ENCODE data around the gene ABCB4.
A peak's percentile ranks its signal among the peaks of the same experiment; 100 is the strongest.
"Not testable (repeated sequence)": the region's sequence is repeated elsewhere in the genome, so short reads cannot be mapped to it uniquely, and the experiment has no call there.

The ABCB4 gene

DNA sequence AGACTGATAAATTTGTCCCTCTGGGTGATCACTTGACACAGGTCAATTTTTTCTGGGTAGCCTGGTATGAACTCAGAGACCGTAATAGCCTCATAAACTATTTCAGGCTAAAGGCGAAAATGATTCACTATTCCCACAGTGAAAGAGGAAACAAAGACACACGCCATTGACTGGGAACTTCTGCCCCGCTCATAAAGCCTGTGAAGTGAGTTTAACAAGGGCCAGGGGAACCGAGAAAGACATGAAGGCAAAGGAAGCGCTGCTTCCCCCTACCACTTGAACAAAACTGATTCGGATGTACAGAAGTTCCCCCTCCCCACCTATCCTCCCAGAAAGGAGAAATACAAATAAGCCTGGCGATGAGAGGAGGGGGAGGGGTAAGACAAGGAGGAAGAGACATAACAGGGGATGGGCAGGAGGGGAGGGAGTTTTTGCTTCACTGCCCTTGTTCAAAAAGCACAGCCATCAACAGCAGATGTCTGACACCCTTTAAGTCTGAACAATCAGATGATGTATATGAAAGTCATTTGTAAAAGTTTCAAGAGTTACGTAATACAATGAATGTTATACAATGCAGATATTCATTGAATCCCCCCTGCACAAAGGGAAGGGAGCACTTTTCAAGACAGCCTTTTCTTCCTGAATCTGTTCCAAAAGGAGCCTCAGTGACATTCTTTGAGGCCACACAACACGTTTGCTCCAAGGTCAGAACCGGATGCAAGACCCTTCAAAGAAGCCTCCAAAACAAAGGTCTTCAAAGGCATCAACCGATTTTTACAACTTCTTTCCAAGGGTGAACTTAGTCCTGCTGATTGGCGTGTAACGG is 734 bp downstream of the ABCB4 start:
- FAIRE-seq = no peak

DNA sequence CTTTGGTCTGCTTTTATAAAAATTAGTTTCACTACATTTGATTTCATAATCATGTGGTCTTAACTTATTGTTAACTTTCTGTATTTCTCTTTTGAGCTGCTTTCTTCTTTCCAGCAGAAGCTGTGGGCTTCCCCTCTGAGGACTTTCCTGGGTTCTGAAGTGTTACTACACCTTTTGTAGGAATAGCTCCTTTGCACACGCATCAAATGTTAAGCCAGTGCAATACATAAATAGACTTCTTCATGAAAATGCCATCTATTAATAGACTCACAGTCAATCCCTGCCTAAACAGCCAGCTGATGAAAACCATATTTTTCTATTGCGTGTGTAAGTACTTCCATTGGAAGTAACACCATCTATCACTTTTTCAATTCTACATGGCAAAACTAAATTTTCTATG is 1.5 kb downstream of the ABCB4 start:
- FAIRE-seq = no peak

DNA sequence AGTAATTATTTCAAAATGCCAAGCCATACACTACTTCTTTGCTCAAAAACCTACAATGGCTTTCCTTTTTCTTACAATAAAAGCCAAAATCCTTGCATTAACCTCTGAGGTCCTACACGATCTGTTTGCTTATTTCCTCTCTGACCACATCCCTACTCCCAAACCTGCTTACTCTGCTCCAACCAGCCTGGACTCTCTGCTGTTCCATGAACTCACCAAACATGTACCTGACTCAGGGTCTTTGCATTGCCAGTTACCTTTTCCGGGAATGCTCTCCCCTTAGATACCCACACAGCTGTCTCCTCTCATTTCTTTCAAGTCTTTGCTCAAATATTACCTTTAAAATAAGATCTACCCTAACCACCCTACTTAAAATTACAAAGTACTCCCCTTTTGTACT is 2.3 kb downstream of the ABCB4 start:
- FAIRE-seq = no peak

DNA sequence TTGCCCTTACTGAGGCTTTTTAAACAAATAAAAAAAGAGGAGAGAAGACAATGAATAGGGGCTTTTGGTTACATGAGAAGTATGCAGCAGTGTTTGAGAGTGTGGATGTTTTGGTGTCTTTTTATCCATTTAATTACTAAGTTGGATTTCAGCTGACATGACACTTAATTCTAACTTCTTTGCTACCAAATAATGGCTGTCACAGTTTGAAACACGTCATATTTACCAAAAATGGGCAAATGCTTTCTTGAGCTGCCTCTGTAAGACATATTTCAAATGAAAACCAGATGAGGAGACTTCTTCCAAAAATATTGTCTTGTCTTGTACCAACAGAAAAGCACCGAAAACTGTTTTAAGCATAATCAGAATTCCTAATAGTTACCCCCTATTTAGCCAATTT is 4.0 kb downstream of the ABCB4 start:
- FAIRE-seq = no peak

DNA sequence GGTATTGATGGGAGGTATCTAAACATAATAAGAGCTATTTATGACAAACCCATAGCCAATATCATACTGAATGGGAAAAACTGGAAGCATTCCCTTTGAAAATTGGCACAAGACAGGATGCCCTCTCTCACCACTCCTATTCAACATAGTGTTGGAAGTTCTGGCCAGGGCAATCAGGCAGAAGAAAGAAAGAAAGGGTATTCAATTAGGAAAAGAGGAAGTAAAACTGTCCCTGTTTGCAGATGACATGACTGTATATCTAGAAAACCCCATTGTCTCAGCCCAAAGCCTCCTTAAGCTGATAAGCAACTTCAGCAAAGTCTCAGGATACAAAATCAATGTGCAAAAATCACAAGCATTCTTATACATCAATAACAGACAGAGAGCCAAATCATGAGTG is 6.3 kb downstream of the ABCB4 start:
- not testable (repeated sequence) for FAIRE-seq

DNA sequence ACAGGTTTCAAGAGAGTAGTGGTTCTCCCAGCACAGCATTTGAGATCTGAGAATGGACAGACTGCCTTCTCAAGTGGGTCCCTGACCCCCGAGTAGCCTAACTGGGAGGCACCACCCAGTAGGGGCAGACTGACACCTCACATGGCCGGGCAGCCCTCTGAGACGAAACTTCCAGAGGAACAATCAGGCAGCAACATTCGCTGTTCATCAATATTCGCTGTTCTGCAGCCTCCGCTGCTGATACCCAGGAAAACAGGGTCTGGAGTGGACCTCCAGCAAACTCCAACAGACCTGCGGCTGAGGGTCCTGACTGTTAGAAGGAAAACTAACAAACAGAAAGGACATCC is 10.0 kb downstream of the ABCB4 start:
- not testable (repeated sequence) for FAIRE-seq

DNA sequence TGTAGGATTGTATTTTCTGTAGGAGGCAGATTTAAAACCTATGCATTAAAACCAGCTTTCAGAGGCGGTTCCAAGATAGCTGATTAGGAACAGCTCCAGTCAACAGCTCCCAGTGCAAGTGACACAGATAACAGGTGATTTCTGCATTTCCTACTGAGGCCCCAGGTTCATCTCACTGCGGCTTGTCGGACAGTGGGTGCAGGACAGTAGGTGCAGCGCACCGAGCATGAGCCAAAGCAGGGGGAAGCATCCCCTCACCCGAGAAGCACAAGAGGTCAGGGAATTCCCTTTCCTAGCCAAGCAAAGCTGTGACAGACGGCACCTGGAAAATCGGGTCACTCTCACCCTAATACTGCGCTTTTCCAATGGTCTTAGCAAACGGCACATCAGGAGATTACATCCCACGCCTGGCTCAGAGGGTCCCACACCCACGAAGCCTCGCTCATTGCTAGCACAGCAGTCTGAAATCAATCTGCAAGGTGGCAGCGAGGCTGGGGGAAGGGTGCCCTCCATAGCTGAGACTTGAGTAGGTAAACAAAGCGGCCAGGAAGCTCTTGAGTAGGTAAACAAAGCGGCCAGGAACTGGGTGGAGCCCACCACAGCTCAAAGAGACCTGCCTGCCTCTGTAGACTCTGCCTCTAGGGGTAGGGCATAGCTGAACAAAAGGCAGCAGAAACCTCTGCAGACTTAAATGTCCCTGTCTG is 10.5 kb downstream of the ABCB4 start:
- not testable (repeated sequence) for FAIRE-seq

DNA sequence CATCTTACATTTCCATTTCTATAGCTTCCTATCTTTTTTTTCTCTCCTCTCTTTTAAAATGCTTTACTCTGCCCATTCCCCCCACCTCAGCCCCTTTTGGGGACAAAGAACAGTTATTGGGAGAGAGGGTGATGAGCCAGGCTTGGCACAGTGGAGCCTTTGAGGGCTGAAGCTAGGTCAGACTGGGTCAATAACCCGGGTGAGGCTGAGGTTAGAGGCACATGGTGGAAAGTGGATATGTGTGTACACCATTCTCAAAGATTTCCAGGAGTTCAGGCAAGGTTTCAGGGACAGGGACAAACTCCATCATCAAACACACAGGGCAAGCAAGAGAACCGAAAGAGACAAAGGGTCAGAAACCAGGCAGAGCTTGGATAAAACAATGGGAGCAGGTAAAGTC is 11.5 kb downstream of the ABCB4 start:
- FAIRE-seq = no peak

DNA sequence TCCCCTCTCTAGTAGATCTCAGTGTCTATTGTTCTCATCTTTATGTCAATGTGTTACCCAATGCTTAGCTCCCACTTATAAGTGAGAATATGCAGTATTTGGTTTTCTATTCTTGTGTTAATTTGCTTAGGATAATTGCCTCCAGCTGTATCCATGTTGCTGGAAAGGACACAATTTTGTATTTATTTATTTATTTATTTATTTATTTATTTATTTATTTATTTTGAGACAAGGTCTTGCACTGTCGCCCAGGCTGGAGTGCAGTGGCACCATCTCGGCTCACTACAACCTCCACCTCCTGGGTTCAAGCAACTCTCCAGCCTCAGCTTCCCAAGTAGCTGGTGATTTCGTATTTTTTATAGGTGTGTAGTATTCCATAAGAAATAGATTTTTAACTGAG is 15.0 kb downstream of the ABCB4 start:
- FAIRE-seq = not testable (repeated sequence)

DNA sequence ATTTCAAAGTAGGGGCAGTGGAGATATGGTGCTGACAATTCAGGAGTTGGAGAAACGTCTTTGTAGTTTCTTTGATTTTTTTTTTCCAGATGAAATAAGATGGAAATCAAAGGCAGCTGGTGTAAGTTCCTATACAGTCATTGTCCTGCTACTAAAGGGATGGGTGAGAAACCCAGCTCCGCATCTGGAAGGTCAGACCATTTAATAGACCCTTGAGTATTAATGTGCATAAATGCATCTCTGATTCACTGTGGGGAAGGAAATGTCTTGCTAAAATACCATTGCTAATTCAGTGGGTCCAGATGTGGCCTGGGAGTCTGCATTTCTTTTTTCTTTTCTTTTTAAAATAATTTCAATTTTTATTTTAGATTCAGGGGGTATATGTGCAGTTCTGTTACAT is 15.5 kb downstream of the ABCB4 start:
- FAIRE-seq = no peak

DNA sequence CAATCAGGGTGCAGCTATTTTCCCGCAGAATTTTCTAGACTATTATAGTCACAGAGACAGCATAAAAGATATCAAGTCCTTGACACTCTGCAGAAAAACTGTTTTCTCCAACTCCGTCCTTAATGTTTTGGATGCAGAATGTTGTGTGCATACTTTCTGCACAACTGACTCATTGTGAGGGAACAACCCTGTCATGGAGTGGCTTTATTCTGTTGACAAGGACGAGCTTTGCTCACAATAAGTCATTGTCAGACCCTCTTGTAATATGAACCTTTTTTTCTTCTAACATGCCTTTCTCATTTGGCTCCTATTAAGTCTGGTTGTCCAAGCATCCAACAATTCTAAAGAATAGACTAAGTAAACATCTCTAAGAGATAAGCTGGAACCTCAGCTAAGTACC is 17.3 kb downstream of the ABCB4 start:
- FAIRE-seq = no peak

DNA sequence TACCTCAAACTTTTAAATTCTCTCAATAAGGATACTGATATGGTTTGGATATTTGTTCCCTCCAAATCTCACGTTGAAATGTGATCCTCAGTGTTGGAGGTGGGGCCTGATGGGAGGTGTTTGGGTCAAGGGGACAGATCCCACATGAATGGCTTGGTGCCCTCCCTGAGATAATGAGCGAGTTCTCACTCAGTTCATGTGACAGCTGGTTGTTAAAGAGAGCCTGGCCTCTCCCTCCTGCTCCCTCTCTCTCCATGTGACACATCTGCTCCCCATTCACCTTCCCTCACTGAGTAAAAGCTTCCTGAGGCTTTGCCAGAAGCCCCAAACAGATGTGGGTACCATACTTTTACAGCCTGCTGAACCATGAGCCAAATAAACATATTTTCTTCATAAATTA is 19.2 kb downstream of the ABCB4 start:
- FAIRE-seq = no peak

DNA sequence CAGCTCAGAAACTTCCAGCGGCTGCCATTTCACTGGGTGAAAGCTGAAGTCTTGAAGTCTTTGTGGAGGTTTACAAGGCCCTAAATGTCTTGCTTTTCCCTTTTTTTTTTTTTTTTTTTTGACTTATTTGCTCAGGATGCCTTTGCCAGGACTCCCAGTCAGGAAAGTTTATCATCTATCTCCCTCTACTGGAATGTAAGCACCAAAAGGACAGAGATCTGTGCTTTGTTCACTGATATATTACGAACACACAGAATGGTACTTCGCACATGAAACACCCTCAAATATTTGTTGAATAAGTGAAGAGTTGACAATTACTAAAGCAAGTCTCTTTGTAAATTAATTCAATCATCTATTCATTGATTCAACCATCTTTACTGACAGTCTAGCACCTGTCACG is 23.2 kb downstream of the ABCB4 start:
- FAIRE-seq = no peak

DNA sequence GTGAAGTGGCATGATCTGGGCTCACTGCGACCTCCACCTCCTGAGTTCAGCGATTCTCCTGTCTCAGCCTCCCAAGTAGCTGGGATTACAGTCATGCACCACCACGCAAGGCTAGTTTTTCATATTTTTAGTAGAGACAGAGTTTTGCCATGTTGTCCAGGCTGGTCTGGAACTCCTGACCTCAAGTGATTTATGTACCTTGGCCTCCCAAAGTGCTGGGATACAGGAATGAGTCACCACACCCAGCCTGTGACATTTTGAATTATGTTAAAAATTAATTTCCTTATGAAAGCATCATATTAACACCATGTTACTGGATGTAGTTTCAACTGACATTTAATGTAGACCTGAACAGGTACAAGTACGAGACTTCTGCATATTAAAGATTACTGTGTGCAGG is 24.3 kb downstream of the ABCB4 start:
- no peak for FAIRE-seq

DNA sequence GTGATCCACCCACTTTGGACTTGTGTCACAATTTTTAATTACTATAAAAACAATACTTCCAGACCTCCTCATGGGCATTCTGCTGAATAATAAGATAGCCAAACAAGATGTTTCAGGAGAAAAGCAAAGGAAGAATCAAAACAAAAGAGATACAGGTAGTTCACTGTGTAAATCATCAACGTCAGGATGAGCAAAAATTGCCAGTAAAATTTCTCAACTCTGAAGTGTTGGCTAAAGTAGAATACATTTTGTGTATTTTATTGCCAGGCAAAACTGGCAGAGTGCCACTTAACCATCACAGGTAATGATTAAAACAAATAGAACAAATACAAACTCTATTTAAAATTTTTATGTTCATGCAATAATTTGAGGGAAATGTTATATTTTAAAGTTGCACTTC is 24.8 kb downstream of the ABCB4 start:
- no peak for FAIRE-seq

DNA sequence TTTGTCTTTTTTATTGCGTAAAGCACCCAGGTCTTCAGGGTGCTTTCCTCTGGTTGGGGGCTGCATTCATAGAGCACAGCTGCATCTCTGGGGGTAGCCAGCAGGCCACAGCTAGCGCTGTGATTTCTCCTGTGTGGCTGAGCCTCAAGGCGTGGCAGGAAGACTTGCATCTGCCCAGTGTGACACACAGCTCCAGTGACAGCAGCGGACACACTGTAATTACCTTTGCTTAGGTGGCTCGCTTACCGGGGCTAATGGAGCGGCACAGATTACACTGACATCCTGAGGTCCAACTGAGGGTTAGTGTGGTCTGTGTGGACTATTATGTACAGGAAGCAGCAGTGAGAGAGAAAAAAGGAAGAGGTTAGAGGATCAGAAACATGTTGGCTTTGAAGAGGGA is 27.1 kb downstream of the ABCB4 start:
- FAIRE-seq = peak; percentile 90

DNA sequence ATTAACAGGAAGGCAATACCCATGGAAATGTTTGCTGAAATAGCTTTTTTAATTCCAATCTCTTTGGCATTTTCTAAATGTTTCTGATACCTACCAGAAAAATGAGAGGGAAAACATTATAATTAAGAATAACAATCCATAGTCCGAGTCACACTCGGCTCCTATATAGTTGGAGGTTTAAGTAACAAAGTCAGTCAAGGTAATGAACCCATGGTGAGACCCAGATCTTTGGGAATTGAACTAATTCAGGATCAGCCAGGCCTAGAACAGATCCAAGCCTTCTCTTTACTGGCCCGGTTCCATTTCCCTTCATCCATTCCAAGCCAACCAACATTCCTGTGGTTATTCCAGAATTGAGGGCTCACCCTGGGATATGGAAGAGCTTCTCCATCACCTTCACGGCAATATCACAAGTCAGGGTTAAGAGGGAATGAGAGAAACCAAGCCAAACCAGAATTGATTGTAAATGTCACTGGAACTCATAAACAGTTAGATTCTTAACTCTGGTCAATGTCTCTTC is 28.3 kb downstream of the ABCB4 start:
- FAIRE-seq = no peak

DNA sequence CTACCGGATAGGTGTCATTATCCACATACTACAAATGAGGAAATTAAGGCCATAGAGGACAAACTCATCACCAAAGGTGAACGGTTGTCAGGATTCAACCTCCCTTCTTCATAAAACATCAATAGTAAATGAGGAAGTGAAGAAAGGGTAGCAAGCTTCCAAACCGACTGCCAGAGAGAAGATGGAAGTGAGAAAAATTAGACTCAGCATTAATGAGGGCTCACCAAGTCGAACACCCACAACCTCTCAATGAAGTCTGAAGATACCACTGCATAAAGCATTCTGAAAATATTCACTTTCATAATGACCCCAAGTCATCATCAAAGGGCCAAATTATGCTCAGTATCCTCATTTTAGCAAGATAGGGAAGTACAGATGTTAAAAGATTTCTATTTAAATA is 29.6 kb downstream of the ABCB4 start:
- FAIRE-seq = no peak

DNA sequence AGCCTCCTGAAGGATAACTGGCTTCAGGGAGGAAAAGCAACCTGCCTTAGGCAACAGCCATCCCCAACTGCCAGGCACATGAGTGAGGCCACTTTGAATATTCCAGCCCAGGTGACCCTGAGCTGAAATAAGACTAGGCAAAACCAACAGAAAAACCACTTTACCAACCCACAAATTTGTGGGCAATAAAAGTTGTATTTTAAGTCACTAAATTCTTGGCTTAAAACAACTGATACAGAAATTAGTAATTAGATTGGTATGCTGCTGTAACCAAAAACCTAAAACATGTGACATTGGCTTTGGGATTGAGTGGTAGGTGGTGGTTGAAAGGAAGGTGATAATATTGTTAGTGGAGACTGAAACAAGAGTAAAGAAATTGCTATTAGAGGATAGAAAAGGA is 39.9 kb downstream of the ABCB4 start:
- no peak for FAIRE-seq

DNA sequence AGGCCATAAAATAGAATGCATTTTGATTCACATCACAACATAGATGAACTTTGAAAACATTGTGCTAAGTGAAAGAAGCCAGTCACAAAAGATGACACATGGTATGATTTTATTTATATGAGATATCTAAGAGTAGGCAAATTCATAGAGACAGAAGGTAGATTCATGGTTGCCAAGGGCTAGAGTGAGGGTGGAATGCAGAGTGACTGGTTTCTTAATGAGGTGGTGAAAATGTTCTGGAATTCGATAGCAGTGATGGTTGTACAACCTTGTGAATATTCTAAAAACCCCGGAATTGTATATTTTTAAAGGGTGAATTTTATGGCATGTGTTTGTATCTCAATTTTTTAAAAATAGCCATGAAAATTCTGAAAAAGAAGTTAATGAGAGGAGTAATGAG is 42.9 kb downstream of the ABCB4 start:
- no peak for FAIRE-seq

DNA sequence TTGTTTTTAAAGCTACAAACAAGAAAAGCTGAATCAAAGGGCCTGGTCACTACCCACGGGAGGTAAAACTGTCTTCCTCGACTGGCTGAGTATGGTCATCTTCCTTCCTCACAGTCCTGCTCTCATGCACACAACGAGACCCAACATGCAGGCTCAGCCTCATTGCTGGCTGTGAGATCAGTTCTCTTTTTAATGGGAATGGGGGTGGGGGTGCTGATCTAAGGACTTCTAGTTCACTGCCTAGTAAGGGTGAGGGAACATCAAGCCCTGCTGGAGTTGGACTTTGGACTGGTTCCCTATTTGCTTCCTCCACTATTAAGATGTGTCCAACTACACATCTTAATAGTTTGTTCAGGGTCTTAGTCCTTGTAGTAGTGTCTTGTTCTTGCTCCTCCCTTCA is 48.2 kb downstream of the ABCB4 start:
- no peak for FAIRE-seq

DNA sequence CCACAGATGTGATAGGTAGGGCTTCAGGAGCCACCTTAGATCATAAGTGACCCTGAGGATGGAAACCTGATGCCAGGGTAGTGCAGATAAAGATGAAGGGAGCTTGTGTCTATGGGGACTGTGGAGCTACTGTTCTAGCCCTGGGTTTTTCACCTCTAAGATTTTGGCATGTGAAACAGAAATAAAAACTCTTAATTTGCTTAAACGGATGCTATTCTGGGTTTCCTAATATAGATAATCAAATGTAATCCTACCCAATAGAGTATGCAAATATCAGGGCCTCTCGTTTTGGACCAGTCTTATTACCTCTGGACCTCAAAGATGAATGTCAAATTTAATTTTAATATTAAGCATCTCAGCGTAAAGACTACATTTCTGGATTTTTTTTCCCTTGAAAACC is 49.3 kb downstream of the ABCB4 start:
- FAIRE-seq = no peak

DNA sequence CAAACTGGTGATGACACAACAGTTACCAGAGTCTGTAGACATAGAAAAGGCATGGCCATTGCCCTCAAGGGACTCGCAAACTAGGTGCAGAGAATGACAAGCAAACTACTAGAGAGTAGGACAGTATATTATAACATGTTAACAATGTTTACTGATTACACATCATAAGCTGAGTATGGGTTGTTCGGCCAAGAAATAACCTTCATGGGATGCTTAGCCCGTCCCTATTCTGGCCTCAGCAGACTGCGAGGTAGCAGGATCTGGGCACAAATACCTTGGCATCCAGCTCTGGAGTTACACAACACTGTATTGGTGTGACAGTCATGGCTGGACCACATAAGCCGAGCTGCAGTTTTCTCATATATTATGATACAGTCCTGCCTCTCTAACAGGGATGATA is 51.4 kb downstream of the ABCB4 start:
- FAIRE-seq = no peak

DNA sequence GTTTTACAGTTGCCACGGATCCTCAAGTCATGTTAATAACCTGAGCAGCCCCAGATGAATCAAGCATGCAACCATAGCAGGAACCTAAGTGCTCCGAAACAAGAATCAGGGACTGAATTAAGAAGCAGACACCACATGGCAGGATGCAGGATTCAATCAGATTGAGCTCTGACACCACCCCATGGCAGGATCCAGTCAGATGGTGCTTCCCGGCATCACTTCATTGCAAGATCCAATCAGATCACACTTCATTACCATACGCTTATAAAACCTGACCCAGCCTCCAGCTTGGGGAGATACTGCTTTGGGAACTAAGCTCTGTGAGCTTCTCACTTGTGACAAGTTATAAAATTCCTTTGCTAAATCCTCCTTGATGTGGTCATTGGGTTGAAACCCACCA is 55.3 kb downstream of the ABCB4 start:
- FAIRE-seq = no peak
